ENCODE measurements around the gene PDCD2.
A peak's percentile ranks its signal among the peaks of the same experiment; 100 is the strongest.
"Not testable (repeated sequence)": the region's sequence is repeated elsewhere in the genome, so short reads cannot be mapped to it uniquely, and the experiment has no call there.

Gene PDCD2

DNA sequence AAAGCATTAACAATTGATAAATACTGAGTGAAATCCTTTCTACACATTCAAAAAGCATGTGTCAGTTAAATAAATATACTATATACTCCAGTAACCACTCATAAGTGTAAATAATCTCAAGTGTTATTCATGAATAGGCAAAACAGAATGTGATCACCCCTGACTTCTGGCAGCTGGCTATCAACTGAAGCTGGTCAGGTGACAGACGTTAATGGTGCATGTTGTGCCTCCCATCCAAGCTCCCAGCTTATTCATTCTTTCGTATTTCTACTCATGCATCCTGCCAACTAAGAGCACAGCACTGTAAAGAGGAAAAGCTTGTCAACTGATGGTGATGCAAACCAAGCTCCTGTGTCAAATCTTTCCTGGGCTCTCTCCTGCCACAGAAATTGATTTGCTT lies 39.0 kb downstream of the PDCD2 start:
- DNase-seq = no peak

- DNase-seq = no peak
Observed at GRCh38 chr6:170542031-170542719, 42.3 kb downstream of the PDCD2 start.

- DNase-seq = no peak
Observed at GRCh38 chr6:170537329-170537728, 47.1 kb downstream of the PDCD2 start.

DNA sequence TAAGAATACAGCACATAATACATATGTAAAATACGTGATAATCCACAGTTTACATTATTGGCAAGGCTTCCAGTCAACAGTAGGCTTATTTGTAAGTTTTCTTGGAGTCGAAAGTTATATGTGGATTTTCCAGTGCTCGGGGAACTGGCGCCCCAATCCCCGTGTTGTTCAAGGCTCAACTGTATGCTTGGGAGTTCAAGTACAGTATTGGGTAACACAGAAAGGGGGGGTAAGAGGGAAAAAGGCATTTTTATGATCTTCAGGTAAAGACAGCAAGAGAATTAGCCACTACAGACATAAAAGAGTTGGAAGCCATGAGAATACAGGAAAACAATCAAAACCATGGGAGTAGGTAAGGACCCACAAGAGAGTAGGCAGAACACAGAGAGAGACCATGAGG lies 47.8 kb downstream of the PDCD2 start:
- no peak for DNase-seq

- no peak for DNase-seq
Observed at GRCh38 chr6:170535004-170535403, 49.4 kb downstream of the PDCD2 start.

- DNase-seq = no peak
Observed at GRCh38 chr6:170533792-170534191, 50.6 kb downstream of the PDCD2 start.

DNA sequence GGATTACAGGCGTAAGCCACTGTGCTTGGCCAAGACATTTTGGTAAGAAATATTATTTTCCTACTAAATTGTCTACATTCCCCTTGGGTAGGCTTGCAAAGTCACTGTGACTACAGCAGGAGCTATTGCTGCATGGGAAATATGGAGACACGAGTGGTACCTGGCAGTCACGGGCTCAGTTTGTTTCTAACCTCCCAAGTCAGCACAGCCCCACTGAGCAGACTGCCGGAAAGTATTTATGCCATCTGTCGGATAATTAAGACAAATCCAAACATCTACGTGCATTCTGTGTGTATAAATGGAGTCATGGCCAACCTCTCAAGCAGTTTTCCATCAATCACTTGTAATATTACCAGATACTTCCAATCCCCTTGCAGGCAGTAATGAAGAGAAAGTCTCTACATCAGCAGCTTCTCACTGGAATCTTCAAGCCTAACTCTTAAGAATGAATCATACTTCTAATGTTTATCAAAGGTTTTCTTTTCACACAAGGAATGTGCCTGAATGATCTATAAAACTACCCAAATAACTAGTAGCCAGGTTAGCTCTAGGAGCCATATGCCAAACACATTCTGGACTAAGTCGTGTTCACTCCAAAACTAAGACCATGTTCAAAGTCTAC lies 51.5 kb downstream of the PDCD2 start:
- no peak for DNase-seq

GRCh38 chr6:170529839-170530469 lies 54.5 kb downstream of the PDCD2 start:
- DNase-seq = peak; percentile 10

GRCh38 chr6:170527995-170528394 lies 56.4 kb downstream of the PDCD2 start:
- DNase-seq = not testable (repeated sequence)

DNA sequence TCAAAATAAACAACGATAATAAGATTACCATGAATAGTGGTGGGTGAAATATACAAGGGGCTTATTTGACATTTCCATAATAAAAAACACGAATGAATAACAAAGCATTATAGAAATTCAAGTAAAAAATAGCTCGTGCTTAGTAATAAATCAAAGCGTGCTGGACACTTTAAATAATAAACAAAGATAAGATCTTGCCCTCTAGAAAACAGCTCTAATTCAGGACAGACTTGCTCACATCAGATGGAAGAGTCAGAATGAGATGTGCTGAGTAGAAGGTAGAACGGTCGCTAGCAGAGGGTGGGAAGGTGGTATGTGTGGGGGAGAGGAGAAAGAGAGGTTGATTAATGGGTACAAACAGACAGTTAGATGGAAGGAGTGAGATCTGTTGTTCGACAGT lies 58.6 kb downstream of the PDCD2 start:
- DNase-seq = no peak
